HEK293T (cell line): ENCODE measurements around the gene RAB11A.

Source experiments
- BHLHE40 ChIP-seq: fragments of 450-650 bp; IDR thresholded peaks from 2 replicates; pipeline ENCODE4 v1.6.1; 2016; ENCODE audit warnings: mild to moderate bottlenecking, moderate library complexity, borderline replicate concordance
- CTBP1 ChIP-seq: fragments of 450-650 bp; IDR thresholded peaks from 2 replicates; pipeline ENCODE4 v1.6.1; 2016; ENCODE audit warnings: borderline replicate concordance
- FOXA1 ChIP-seq: fragments of 450-650 bp; IDR thresholded peaks from 2 replicates; pipeline ENCODE4 v1.6.1; 2016; ENCODE audit warnings: mild to moderate bottlenecking
- FOXM1 ChIP-seq: fragments of 450-650 bp; IDR thresholded peaks from 2 replicates; pipeline ENCODE4 v1.6.1; 2017; ENCODE audit warnings: mild to moderate bottlenecking, borderline replicate concordance
- HDGF ChIP-seq: fragments of 450-650 bp; IDR thresholded peaks from 2 replicates; pipeline ENCODE4 v1.6.1; 2017; ENCODE audit warnings: antibody characterized with exemption, borderline replicate concordance
- L3MBTL2 ChIP-seq: fragments of 450-650 bp; conservative IDR thresholded peaks from 2 replicates; pipeline ENCODE4 v1.6.1; 2016; ENCODE audit warnings: mild to moderate bottlenecking
- LEF1 ChIP-seq: fragments of 450-650 bp; IDR thresholded peaks from 2 replicates; pipeline ENCODE4 v1.6.1; 2017; ENCODE audit warnings: mild to moderate bottlenecking, borderline replicate concordance
- NFRKB ChIP-seq: fragments of 450-650 bp; IDR thresholded peaks from 2 replicates; pipeline ENCODE4 v1.6.1; 2016; ENCODE audit warnings: mild to moderate bottlenecking, moderate library complexity
- SP1 ChIP-seq: fragments of 450-650 bp; IDR thresholded peaks from 2 replicates; pipeline ENCODE4 v1.6.1; 2017
- SUZ12 ChIP-seq: fragments of 450-650 bp; IDR thresholded peaks from 2 replicates; pipeline ENCODE4 v1.6.1; 2016; ENCODE audit warnings: mild to moderate bottlenecking
- TARDBP ChIP-seq: fragments of 450-650 bp; IDR thresholded peaks from 2 replicates; pipeline ENCODE4 v1.6.1; 2016
- ZNF384 ChIP-seq: fragments of 450-650 bp; IDR thresholded peaks from 2 replicates; pipeline ENCODE4 v1.6.1; 2016
- TF ChIP-seq, protein P1 (sequence below): fragments of 450-650 bp; IDR thresholded peaks from 2 replicates; pipeline ENCODE4 v1.6.1; 2016

DNA sequence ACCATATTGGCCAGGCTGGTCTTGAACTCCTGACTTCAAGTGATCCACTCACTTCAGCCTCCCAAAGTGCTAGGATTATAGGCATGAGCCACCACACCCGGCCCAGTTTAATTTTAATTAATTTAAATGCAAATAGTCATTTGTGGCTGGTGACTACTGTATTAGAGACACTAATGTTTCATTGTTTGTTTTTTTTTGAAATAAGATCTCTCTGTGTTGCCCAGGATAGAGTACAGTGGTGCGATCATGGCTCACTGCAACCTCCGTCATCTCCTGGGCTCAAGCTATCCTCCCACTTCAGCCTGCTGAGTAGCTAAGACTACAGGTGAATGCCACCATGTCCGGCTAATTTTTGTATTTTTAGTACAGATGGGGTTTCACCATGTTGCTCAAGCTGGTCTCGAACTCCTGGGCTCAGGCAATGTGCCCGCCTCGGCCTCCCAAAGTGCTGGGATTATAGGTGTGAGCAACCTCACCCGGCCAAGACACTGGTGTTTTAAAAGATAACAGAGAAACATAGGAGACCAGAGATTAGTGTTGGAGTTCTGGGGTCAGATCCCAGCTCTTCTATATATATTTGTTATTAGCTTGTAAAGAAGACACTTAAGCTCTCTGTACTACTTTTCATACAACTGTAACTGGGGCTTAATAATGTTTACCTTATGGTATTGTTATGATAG, 34.5 kb upstream of the RAB11A start:
- TF ChIP-seq SP1 (no peak), FOXM1 (no peak), FOXA1 (no peak), NFRKB (no peak), HDGF (no peak), LEF1 (no peak), SUZ12 (no peak), ZNF384 (no peak), BHLHE40 (no peak), CTBP1 (no peak), L3MBTL2 (no peak), TARDBP (no peak)
- TF ChIP-seq, protein P1, sequence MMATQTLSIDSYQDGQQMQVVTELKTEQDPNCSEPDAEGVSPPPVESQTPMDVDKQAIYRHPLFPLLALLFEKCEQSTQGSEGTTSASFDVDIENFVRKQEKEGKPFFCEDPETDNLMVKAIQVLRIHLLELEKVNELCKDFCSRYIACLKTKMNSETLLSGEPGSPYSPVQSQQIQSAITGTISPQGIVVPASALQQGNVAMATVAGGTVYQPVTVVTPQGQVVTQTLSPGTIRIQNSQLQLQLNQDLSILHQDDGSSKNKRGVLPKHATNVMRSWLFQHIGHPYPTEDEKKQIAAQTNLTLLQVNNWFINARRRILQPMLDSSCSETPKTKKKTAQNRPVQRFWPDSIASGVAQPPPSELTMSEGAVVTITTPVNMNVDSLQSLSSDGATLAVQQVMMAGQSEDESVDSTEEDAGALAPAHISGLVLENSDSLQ, result no peak
